Measurements from ENCODE around the gene AARS1. TPM values are rescaled to one million over a fixed set of nuclear protein-coding genes. Genes with fewer than 3 reads are reported as not detected.

AARS1 gene
- total and polyA plus RNA-seq, 2 of the 8 experiments (the other 6 are each of a cell fraction or from before 2014, with no cell fraction given), result 130 to 235 TPM

DNA sequence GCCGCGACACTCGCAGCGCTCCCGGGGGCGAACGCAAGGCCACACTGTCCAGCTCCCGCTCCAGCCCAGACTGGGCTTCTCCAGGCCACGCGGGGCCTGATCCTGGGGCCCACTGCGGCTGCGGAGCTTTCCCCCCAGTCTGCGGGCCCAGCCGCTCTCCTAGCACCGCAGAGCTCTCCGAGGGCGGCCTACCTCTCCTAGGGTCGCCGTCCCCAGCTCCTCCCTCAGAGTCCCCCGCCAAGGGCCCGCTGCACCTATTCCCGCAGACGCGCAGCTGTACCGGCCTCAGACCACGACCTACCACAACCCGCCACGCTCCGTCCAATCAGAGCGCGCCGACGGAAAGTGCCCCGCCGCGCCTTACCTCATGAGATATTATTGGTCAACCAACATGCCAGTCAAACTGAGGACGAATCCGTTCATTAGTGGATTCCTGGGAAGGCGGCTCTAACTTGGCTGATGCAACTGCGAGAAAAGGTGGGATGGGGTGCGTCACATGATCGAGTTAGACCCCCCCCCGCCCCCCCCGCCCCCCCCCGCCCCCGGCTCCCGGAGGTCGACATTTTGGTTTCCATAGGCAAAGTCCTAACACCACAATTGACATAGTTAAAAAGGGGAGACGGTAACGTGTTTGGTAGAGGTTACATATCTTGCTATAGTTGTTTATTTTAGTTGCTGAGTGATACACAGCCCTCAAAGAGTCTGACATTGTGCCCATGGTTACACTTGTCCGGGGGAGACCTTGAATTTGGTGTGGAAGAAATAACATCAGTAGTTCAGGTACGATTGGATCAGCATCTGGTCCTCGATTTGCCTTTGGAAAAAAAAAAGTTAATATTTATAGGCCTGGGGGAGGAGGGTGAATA lies at the start of gene AARS1 (continued):
- TF ChIP-seq CHD2 (IDR thresholded peaks at IDR 0.05; ENCODE audit: low read length), result peak; percentile 93
- no peak for TF ChIP-seq YY1 (IDR thresholded peaks at IDR 0.05; ENCODE audit: low read depth, low read length)
- TF ChIP-seq PHF8 (conservative IDR thresholded peaks at IDR 0.05; ENCODE audit: low read depth, low read length), result peak; percentile 96
- no peak for TF ChIP-seq SUZ12 (IDR thresholded peaks at IDR 0.05; ENCODE audit: low read length)
- peak; percentile 97 for TF ChIP-seq POLR2A (IDR thresholded peaks at IDR 0.05; ENCODE audit: control extremely low read depth in 1 of 2, low read depth in 2 of 2, low read length in 2 of 2)
- peak; percentile 78; the same call in 1 of the 2 replicates for TF ChIP-seq GTF2F1 (IDR thresholded peaks at IDR 0.05; ENCODE audit: borderline replicate concordance, low read depth, low read length)
- no peak for TF ChIP-seq HDAC2 (IDR thresholded peaks at IDR 0.05; ENCODE audit: borderline replicate concordance in 1 of 2, low read depth in 2 of 2, low read length in 2 of 2)
- TF ChIP-seq TEAD4 (IDR thresholded peaks at IDR 0.05; ENCODE audit: low read depth, low read length), result no peak
- TF ChIP-seq SP1 (IDR thresholded peaks at IDR 0.05; ENCODE audit: low read depth, low read length), result peak; percentile 98
- no peak for TF ChIP-seq SRF (IDR thresholded peaks at IDR 0.05; ENCODE audit: low read depth, low read length)
- TF ChIP-seq, protein P1, sequence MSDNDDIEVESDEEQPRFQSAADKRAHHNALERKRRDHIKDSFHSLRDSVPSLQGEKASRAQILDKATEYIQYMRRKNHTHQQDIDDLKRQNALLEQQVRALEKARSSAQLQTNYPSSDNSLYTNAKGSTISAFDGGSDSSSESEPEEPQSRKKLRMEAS (IDR thresholded peaks at IDR 0.05), result peak; percentile 52; the same call in 1 of the 2 replicates
- no peak for TF ChIP-seq RXRA (IDR thresholded peaks at IDR 0.05; ENCODE audit: insufficient read depth, low read depth, low read length)
- peak; percentile 94 for TF ChIP-seq TBP (IDR thresholded peaks at IDR 0.05; ENCODE audit: low read depth, low read length)
- no peak for TF ChIP-seq CBX5 (IDR thresholded peaks at IDR 0.05; ENCODE audit: low read depth, low read length)
- peak; percentile 98 for TF ChIP-seq CEBPB (IDR thresholded peaks at IDR 0.05; ENCODE audit: low read depth, low read length)
- peak; percentile 95 for TF ChIP-seq TAF7 (optimal IDR thresholded peaks at IDR 0.05; ENCODE audit: borderline replicate concordance, low read depth, low read length)
- TF ChIP-seq CREB1 (IDR thresholded peaks at IDR 0.05), result peak; percentile 84; the same call in 1 of the 2 replicates
- TF ChIP-seq JUN (IDR thresholded peaks at IDR 0.05; ENCODE audit: low read depth, low read length), result no peak
- no peak for TF ChIP-seq BCL11A (IDR thresholded peaks at IDR 0.05; ENCODE audit: low read depth in 2 of 2, low read length in 2 of 2)
- TF ChIP-seq EZH2 (IDR thresholded peaks at IDR 0.05; ENCODE audit: low read depth, low read length, severe bottlenecking), result no peak
- no peak for TF ChIP-seq FOSL1 (IDR thresholded peaks at IDR 0.05; ENCODE audit: insufficient read depth, low read depth, low read length)

All from H1 (cell line).